GM18511 (cell line): ENCODE measurements around the gene INCENP.
"Not testable (repeated sequence)": the region's sequence is repeated elsewhere in the genome, so short reads cannot be mapped to it uniquely, and the experiment has no call there.

Experiments
- ATAC-seq: cut with Tn5 transposase; IDR thresholded peaks from one replicate; pipeline ENCODE4 v1.9.1; 2021; ENCODE audit warnings: mild to moderate bottlenecking, moderate library complexity; ENCODE audit not compliant: unreplicated experiment

Gene INCENP

DNA sequence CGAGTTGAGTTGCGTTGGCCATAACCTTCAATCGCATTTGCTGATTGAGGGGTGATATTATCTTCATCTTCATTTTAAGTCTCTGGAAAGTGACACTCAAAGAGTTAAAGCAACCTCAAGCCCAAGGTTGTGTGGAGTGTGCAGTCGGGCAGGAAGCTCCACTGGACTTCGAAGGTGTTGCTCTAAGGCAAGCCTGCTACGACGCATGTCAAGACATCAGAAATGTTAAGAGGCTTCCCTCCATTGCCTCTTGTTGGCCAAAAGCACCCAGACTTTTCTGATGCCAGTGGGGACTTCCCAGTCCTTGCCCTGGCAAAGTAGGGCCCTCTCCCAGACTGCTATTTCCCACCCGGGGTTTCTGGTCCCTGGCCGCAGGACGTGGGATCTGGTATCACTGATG lies 42.6 kb downstream of the INCENP start:
- no peak for ATAC-seq

- ATAC-seq: no peak
These were observed 45.6 kb downstream of the INCENP start for GRCh38 chr11:62169448-62169847.

- ATAC-seq: no peak
These were observed 46.1 kb downstream of the INCENP start for GRCh38 chr11:62169935-62170334.

GRCh38 chr11:62171261-62171723 lies 47.5 kb downstream of the INCENP start:
- no peak for ATAC-seq

DNA sequence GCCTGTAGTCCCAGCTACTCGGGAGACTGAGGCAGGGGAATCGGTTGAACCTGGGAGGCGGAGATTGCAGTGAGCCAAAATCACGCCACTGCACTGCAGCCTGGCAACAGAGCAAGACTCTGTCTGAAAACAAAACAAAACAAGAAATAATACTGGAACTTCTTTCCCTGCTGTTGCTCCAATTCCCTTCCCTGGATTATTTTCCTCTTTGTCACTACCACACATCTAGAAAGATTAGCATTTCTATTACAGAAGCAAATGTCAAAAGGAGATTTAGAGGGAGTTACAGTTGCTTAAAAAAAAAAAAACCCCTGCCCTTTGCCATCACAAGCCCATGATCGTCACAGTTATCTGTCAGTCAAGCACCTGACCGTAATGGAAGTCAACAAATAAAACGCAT lies 48.5 kb downstream of the INCENP start:
- no peak for ATAC-seq

DNA sequence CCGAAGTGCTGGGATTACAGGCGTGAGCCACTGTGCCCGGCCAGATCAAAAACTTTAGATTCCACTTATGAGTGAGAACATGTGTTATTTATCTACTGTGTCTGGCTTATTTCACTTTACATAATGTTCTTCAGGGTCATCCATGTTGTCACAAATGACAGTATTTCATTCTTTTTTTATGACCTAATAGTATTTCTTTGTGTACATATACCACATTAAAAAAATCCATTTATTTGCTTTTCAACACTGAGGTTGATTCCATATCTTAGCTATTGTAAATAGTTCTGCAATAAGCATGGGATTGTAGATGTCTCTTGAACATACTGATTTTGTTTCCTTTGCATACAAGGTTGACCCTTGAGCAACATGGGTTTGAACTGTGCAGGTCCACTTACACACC lies 53.0 kb downstream of the INCENP start:
- no peak for ATAC-seq

DNA sequence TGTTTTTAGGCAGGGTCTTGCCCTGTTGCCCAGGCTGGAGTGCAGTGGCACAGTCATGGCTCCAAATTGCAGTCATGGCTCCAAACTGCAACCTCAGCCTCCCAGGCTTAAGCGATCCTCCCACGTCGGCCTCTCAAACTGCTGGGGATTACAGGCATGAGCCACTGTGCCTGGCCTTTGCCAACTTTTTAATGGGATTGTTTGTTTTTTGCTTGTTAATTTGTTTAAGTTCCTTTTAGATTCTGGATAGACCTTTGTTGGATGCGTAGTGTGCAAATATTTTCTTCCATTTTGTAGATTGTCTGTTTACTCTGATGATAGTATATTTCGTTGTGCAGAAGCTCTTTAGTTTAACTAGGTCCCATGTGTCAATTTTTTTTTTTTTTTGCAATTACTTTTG lies 56.2 kb downstream of the INCENP start:
- ATAC-seq: no peak

- no peak for ATAC-seq
These were observed 57.3 kb downstream of the INCENP start for GRCh38 chr11:62181097-62181496.

GRCh38 chr11:62182147-62182891 lies 58.5 kb downstream of the INCENP start:
- no peak for ATAC-seq

DNA sequence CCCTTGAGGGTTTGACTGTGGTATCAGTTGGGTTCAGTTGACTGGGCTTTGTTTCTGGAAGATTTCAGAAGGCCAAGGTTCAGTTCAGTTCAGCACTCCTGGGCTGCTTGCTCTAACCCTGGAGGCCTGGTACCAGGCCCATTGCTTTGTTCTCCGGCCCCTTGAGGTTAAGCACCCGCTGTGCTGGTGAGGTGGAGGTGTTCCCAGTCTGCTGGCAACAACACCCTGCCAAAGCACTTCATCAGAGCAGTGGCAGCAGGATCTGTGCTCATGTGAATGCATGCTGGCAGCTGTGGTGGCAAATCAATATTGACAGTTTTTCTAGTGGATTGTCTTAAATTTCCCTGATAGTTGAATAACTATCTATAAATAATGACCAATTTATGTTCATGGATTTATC lies 62.4 kb downstream of the INCENP start:
- no peak for ATAC-seq

DNA sequence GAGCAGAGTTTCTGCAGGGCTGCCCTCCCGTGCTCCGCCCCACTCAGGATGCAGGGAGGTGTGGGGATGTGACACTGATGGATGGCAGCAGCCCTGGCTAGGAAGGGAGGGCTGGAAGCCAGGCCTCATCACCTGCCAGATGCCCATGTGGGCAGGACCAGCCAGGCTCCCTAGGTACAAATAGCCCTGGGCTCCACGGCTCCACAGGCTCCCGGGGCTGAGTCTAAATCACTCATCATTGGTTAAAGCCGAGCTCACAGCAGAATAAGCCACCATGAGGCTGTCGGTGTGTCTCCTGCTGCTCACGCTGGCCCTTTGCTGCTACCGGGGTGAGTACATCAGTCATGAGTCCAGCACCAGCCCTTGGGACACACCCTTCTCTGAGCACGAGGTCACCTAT lies 66.2 kb downstream of the INCENP start, which contains the start of gene SCGB1D1:
Gene SCGB1D1 (plus strand): TSS at position 206 of the 400 bp plus-strand sequence. CDS start 69 bp downstream, at position 275.
- no peak for ATAC-seq

DNA sequence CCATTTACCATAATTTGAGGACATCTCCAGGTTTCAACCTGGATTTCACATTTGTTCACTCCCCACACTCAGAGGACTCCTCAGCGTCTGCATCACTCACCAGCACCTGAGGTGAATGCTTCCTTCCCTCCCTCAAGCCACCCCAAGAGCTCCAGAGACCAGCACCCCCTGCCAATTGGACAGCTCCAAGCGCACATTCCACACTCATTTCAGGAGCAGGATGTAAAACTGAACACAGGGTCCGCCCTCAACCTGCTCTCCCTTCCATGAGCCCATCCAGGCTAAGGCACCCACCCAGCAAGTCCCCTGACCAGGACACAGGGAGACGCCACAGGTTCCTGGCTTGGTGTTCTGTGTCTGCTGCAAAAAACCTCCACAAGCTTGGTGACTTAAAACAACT lies 70.1 kb downstream of the INCENP start:
- ATAC-seq: no peak

- not testable (repeated sequence) for ATAC-seq
These were observed 71.2 kb downstream of the INCENP start for GRCh38 chr11:62195010-62195409.

DNA sequence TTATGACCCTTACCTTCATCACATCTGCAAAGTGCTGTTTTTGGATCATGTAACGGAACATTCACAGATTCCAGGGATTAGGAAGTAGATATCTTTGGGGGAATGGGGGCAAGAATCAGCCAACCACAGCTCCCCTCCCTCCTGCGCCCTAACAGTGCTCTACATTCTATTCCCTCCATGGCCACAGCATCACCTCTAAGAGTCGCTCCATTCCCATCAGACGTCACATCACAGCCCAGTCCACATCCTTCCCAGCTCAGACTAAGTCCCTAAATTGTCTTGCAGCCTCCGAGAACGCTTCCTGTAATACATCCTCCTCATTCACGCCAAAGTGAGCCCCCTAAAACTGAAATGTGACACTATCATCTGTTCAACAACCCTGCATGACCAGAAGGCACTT lies 72.1 kb downstream of the INCENP start:
- ATAC-seq: no peak

DNA sequence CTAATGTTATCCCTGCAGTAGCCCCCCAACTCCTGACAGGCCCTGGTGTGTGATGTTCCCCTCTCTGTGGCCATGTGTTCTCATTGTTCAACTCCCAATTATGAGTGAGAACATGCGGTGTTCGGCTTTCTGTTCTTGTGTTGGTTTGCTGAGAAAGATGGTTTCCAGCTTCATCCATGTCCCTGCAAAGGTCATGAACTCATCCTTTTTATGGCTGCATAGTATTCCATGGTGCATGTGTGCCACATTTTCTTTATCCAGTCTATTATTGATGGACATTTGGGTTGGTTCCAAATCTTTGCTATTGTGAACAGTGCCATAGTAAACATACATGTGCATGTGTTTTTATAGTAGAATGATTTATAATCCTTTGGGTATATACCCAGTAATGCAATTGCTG lies 73.6 kb downstream of the INCENP start:
- not testable (repeated sequence) for ATAC-seq

- no peak for ATAC-seq
These were observed 77.6 kb downstream of the INCENP start for GRCh38 chr11:62201376-62201775.
